IMR-90 (cell line): ENCODE results near the gene SUDS3. TPM values are rescaled to one million over a fixed set of nuclear protein-coding genes. Genes with fewer than 3 reads are reported as not detected.

Experiments used
- ATAC-seq: fragments of 200-7000 bp; cut with Tn5 transposase; 2 replicates; pipeline ENCODE4 v1.9.1; 2020; ENCODE audit warnings: low read depth, mild to moderate bottlenecking, moderate library complexity
- BruUV-seq: library from RNA; stranded (reverse); fragments of 400-500 nt; replicated peaks from 2 replicates; lab custom pipeline; 2021; lab: Mats Ljungman, UMichigan
- CTCF ChIA-PET: fragments of 300-600 bp; formaldehyde crosslinking; extraction: SDS; loops from one replicate; lab custom pipeline; 2021; ENCODE audit warnings: antibody characterized with exemption; lab: Yijun Ruan, JAX
- POLR2A ChIA-PET: fragments of 300-600 bp; sonication (Branson Sonifier 250); formaldehyde crosslinking; loops from one replicate; lab custom pipeline; 2022; ENCODE audit warnings: antibody characterized with exemption; ENCODE audit not compliant: unreplicated experiment; lab: Charles Lee
- DNase-seq: peaks from one replicate; pipeline ENCODE4 v3.0.0; 2013
- H2AFZ ChIP-seq: replicated peaks from 2 replicates; pipeline ENCODE3; 2013; ENCODE audit warnings: low read length, mild to moderate bottlenecking; ENCODE audit not compliant: poor library complexity
- H2AK5ac ChIP-seq: 2 replicates; pipeline ENCODE4 v1.6.1; 2013; ENCODE audit warnings: low read depth, low read length, inconsistent platforms
- H2AK9ac ChIP-seq: replicated peaks from 2 replicates; pipeline ENCODE3; 2013; ENCODE audit warnings: mild to moderate bottlenecking, low read depth, low read length, moderate library complexity; ENCODE audit not compliant: poor library complexity
- H2BK120ac ChIP-seq: 2 replicates; pipeline ENCODE4 v1.6.1; 2013; ENCODE audit warnings: low read depth, low read length, inconsistent platforms
- H2BK15ac ChIP-seq: 3 replicates; pipeline ENCODE4 v1.6.1; 2013; ENCODE audit warnings: low read depth, low read length, inconsistent platforms
- H2BK20ac ChIP-seq: 2 replicates; pipeline ENCODE4 v1.6.1; 2013; ENCODE audit warnings: low read depth, mild to moderate bottlenecking, inconsistent platforms, low read length, moderate library complexity
- H2BK5ac ChIP-seq: 2 replicates; pipeline ENCODE4 v1.6.1; 2013; ENCODE audit warnings: mild to moderate bottlenecking, low read depth, low read length, inconsistent platforms; ENCODE audit not compliant: poor library complexity, severe bottlenecking
- H3K14ac ChIP-seq: replicated peaks from 2 replicates; pipeline ENCODE4 v1.6.1; 2013; ENCODE audit warnings: low read depth, low read length, inconsistent platforms
- H3K18ac ChIP-seq: 2 replicates; pipeline ENCODE4 v1.6.1; 2013; ENCODE audit warnings: low read depth, low read length, control low read depth
- H3K23ac ChIP-seq: 2 replicates; pipeline ENCODE4 v1.6.1; 2013; ENCODE audit warnings: low read depth, low read length, inconsistent platforms
- H3K27ac ChIP-seq: 2 replicates; pipeline ENCODE4 v1.5.1; 2013; ENCODE audit warnings: mild to moderate bottlenecking, control low read depth, low read length; ENCODE audit not compliant: insufficient read depth
- H3K27me3 ChIP-seq: 2 replicates; pipeline ENCODE4 v1.6.1; 2013; ENCODE audit warnings: low read length; ENCODE audit not compliant: control insufficient read depth, insufficient read depth
- H3K36me3 ChIP-seq: 2 replicates; pipeline ENCODE4 v1.6.1; 2013; ENCODE audit warnings: low read length, mixed read lengths; ENCODE audit not compliant: control insufficient read depth, insufficient read depth
- H3K4ac ChIP-seq: 2 replicates; pipeline ENCODE4 v1.6.1; 2013; ENCODE audit warnings: low read depth, low read length, inconsistent platforms
- H3K4me1 ChIP-seq: 2 replicates; pipeline ENCODE4 v1.6.1; 2013; ENCODE audit warnings: low read length, mixed read lengths; ENCODE audit not compliant: control insufficient read depth, insufficient read depth
- H3K4me2 ChIP-seq: 2 replicates; pipeline ENCODE4 v1.6.1; 2013; ENCODE audit warnings: low read depth, mild to moderate bottlenecking, control low read depth, low read length, moderate library complexity
- H3K4me3 ChIP-seq: 2 replicates; pipeline ENCODE4 v1.5.1; 2013; ENCODE audit warnings: low read depth, mild to moderate bottlenecking, control low read depth, low read length, moderate library complexity; ENCODE audit not compliant: insufficient read depth
- H3K56ac ChIP-seq: 2 replicates; pipeline ENCODE4 v1.6.1; 2013; ENCODE audit warnings: low read length, inconsistent platforms; ENCODE audit not compliant: insufficient read depth; ENCODE audit errors: extremely low read depth
- H3K79me1 ChIP-seq, 2 experiments: 2 replicates each; pipeline ENCODE4 v1.6.1; 2013; ENCODE audit warnings: low read length in 2 of 2, inconsistent platforms in 1 of 2, low read depth in 1 of 2
- H3K9ac ChIP-seq: 2 replicates; pipeline ENCODE4 v1.6.1; 2013; ENCODE audit warnings: low read depth, low read length, control low read depth
- H3K9me1 ChIP-seq: 2 replicates; pipeline ENCODE4 v1.6.1; 2013; ENCODE audit warnings: low read length, inconsistent platforms; ENCODE audit not compliant: insufficient read depth
- H3K9me3 ChIP-seq: 2 replicates; pipeline ENCODE4 v1.6.1; 2013; ENCODE audit warnings: low read length; ENCODE audit not compliant: control insufficient read depth, insufficient read depth
- H4K20me1 ChIP-seq: 2 replicates; pipeline ENCODE4 v1.6.1; 2013; ENCODE audit warnings: low read length, inconsistent platforms; ENCODE audit not compliant: insufficient read depth
- H4K5ac ChIP-seq: 2 replicates; pipeline ENCODE4 v1.6.1; 2013; ENCODE audit warnings: mild to moderate bottlenecking, low read depth, low read length, control low read depth
- H4K8ac ChIP-seq, 2 experiments: 2 replicates each; pipeline ENCODE4 v1.6.1; 2013; ENCODE audit warnings: low read depth in 2 of 2, low read length in 2 of 2, control low read depth in 1 of 2, inconsistent platforms in 1 of 2
- H4K91ac ChIP-seq: 2 replicates; pipeline ENCODE4 v1.6.1; 2013; ENCODE audit warnings: low read depth, low read length, inconsistent platforms; ENCODE audit not compliant: insufficient read depth
- CHD1 ChIP-seq: IDR thresholded peaks from 2 replicates; pipeline ENCODE4 v1.6.1; 2012; ENCODE audit warnings: low read depth, low read length, improper control_type of control experiment
- MXI1 ChIP-seq: IDR thresholded peaks from 2 replicates; pipeline ENCODE4 v1.6.1; 2012; ENCODE audit warnings: low read depth, mild to moderate bottlenecking, low read length, moderate library complexity, borderline replicate concordance
- WGBS, 2 experiments: methylation state at CpG; one replicate each; pipeline versions ENCODE4 v1.1.5 to v1.1.7; 2013; ENCODE audit warnings: missing lambda C conversion rate in 2 of 2; ENCODE audit not compliant: insufficient read length in 1 of 2; ENCODE audit errors: extremely low coverage in 2 of 2; 5-methylcytosine and 5-hydroxymethylcytosine counted together
- dilution Hi-C: fragments of 300-500 bp; cut with HindIII; formaldehyde crosslinking; loops from one replicate; pipeline ENCODE4 v1.14.3; 2018; ENCODE audit warnings: low sequenced_read_pairs; ENCODE audit not compliant: unreplicated experiment
- in situ Hi-C: fragments of 300-500 bp; cut with MboI; formaldehyde crosslinking; loops from 3 replicates; pipeline ENCODE4 v1.14.3; 2019; ENCODE audit warnings: low sequenced_read_pairs, inconsistent platforms, mixed read lengths
- intact Hi-C: fragments of 100-400 bp; cut with micrococcal nuclease; formaldehyde crosslinking; loops from 2 replicates; pipeline ENCODE4 v1.10.0; 2022
- polyA plus RNA-seq, 3 experiments: library from polyadenylated mRNA; depleted of rRNA; stranded (reverse); fragments of >200 nt; gene quantifications; 2 replicates each; pipeline ENCODE4 v1.2.3, GENCODE V29; 2012; ENCODE audit warnings: low replicate concordance in 1 of 3
- total RNA-seq: library from RNA; depleted of rRNA; stranded (reverse); fragments of >200 nt; gene quantifications from 2 replicates; pipeline ENCODE4 v1.2.3, GENCODE V29; 2012

The SUDS3 gene
- total and polyA plus RNA-seq, 2 of the 4 experiments (the other 2 are of a cell fraction): 13.4 to 13.8 TPM

GRCh38 chr12:118374909-118375308, 1.4 kb upstream of the SUDS3 start:
- Histone ChIP-seq H2BK120ac (no peak overlapping the region), H2BK15ac (no peak overlapping the region), H4K20me1 (peaks cover 8% of the 10 kb centered on the region), H4K91ac (no peak overlapping the region), H3K4me1 (peaks cover 1% of the 10 kb centered on the region; the same call in 1 of the 2 replicates), H2AFZ (no peak overlapping the region), H3K79me1 (peaks cover 9 to 24% of the 10 kb centered on the region in 2 experiments), H3K4ac (no peak overlapping the region), H3K14ac (no peak overlapping the region), H3K9me1 (no peaks in the 10 kb centered on the region), H3K4me3 (no peak overlapping the region), H3K36me3 (peaks cover 4% of the 10 kb centered on the region; the same call in 1 of the 2 replicates), H2BK20ac (no peak overlapping the region), H3K9ac (no peak overlapping the region), H4K8ac (no peak overlapping the region), H2BK5ac (no peak overlapping the region), H3K9me3 (no peaks in the 10 kb centered on the region), H3K27me3 (no peaks in the 10 kb centered on the region), H3K18ac (no peak overlapping the region), H4K5ac (no peak overlapping the region), H3K23ac (no peak overlapping the region), H2AK5ac (no peak overlapping the region), H3K27ac (no peak overlapping the region), H3K4me2 (no peak overlapping the region), H2AK9ac (no peak overlapping the region), H3K56ac (no peak overlapping the region)
- dilution Hi-C loops (no loop called here), in situ Hi-C loops (loop anchor here (5.0 to 25.0 kb wide), 3 partner anchors 193 to 1737 kb away; partner anchors contain the start of gene RAB35), intact Hi-C loops (loop anchor here (5.0 kb wide), 3 partner anchors 43 to 498 kb away; partner anchors contain the start of gene WSB2)
- TF ChIP-seq CHD1 (no peak), MXI1 (no peak)
- ATAC-seq: no peak
- ChIA-PET CTCF (interaction anchor here (1.1 to 3.7 kb wide), 5 partner anchors 185 to 254 kb away, joined by 5 to 65 read pairs (median 9); no protein-coding TSS in a partner anchor), POLR2A (no interaction called here)
- BruUV-seq: no TSS peak
- no CpG with 5 or more reads among the region's 5 CpGs for WGBS, 2 experiments
- no peak for DNase-seq
